ENCODE measurements around the gene SLC25A6.

SLC25A6 gene

DNA sequence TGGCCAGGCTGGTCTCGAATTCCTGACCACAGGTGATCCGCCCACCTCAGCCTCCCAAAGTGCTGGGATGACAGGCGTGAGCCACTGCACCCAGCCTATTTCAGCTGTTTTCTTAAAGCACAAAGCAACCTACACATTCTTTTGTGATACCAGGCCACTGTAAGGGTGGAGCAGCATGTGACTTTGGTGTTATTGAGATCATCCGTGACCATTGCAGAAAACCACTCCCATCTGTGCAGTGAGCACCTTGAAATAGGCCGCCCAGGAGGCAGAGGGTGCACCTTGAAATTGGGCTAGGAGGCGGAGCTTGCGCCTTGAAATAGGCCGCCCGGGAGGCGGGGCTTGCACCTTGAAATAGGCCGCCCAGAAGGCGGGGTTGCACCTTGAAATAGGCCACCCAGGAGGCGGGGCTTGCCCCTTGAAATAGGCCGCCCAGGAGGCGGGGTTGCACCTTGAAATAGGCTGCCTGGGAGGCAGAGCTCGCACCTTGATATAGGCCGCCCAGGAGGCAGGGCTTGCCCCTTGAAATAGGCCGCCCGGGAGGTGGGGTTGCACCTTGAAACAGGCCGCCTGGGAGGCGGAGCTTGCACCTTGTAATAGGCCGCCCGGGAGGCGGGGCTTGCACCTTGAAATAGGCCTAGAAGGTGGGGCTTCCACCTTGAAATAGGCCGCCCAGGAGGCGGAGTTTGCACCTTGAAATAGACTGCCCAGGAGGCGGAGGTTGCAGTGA is 9.0 kb upstream of the SLC25A6 start:
- intact Hi-C loops (cut with micrococcal nuclease), result no loop called here
- Mint-ChIP-seq H3K9me3 (no peaks in the 10 kb centered on the region), H3K4me3 (no peak overlapping the region), H3K27me3 (no peaks in the 10 kb centered on the region), H3K36me3 (ENCODE audit: low read depth) (peaks cover 47% of the 10 kb centered on the region), H3K27ac (no peak overlapping the region), H3K4me1 (ENCODE audit: low read depth) (peaks cover 4% of the 10 kb centered on the region)

DNA sequence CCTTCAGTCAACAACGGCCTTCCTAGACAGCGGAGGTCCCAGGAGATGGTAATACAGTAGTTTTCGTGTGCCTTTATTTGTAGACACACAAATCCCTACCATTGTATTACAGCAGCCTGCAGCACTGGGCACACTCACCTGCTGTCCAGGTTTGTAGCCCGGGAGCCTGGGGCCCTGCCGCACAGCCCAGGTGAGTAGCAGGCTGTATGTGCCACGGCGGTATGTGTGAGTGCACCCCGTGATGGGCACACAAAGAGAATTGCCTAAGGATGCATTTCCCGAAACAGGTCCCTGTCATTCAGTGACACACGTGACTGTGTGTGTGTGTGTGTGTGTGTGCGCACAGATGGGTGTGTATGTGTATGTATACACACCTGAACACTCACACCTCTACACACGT is 8.1 kb upstream of the SLC25A6 start:
- H3K9me3 Mint-ChIP-seq, result no peaks in the 10 kb centered on the region
- intact Hi-C loops (cut with micrococcal nuclease), result no loop called here
- H3K4me3 Mint-ChIP-seq, result no peak overlapping the region
- peaks cover 55% of the 10 kb centered on the region for H3K36me3 Mint-ChIP-seq (ENCODE audit: low read depth)
- H3K4me1 Mint-ChIP-seq (ENCODE audit: low read depth), result peaks cover 13% of the 10 kb centered on the region
- H3K27me3 Mint-ChIP-seq, result no peaks in the 10 kb centered on the region
- H3K27ac Mint-ChIP-seq, result no peak overlapping the region

DNA sequence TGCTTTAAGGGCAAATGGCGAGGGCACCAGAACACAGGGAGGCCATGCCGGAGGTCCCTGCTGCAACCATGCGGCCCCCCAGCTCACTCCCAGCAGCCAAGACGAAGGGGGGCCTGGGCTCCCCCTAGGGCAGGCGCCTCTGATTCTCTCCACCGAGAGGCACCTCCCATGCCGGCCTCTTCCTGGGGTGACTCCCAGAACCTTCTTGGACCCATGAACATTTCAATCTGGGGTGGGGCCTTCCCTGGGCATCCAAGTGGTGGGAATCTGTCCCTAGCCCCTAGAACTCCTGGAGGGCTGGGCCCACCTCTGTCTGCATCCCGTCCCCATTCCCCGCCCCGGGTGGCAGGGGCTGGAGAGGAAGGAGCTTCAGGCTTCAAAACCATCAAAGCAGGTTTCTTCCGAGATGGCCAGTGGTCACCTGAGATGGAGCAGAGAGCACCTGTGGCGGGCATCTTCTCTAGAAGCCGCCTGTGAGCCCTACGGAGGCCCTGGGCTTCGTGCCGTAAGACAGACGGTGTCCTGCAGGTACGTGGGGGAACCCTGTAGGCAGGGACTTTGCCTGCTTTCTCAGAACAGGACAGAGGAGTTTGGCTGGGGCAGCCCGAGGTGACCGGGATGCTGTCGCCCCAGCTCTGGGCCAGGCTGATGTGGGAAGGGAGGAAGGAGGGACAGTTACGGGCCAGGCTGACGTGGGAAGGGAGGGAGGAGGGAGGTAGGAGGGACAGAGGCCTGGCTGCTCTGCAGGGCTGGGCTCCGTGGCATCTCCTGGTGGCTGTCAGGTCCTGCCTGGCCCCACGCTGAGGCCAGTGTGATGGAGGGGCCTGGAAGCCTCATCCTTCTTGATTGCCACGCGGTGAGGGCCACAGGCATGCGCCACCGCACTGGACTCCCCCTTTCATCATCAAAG is 6.8 kb upstream of the SLC25A6 start:
- H3K27me3 Mint-ChIP-seq, result no peaks in the 10 kb centered on the region
- no peak overlapping the region for H3K27ac Mint-ChIP-seq
- peaks cover 68% of the 10 kb centered on the region for H3K36me3 Mint-ChIP-seq (ENCODE audit: low read depth)
- H3K4me1 Mint-ChIP-seq (ENCODE audit: low read depth), result peaks cover 24% of the 10 kb centered on the region
- intact Hi-C loops (cut with micrococcal nuclease), result no loop called here
- H3K9me3 Mint-ChIP-seq, result no peaks in the 10 kb centered on the region
- no peak overlapping the region for H3K4me3 Mint-ChIP-seq

DNA sequence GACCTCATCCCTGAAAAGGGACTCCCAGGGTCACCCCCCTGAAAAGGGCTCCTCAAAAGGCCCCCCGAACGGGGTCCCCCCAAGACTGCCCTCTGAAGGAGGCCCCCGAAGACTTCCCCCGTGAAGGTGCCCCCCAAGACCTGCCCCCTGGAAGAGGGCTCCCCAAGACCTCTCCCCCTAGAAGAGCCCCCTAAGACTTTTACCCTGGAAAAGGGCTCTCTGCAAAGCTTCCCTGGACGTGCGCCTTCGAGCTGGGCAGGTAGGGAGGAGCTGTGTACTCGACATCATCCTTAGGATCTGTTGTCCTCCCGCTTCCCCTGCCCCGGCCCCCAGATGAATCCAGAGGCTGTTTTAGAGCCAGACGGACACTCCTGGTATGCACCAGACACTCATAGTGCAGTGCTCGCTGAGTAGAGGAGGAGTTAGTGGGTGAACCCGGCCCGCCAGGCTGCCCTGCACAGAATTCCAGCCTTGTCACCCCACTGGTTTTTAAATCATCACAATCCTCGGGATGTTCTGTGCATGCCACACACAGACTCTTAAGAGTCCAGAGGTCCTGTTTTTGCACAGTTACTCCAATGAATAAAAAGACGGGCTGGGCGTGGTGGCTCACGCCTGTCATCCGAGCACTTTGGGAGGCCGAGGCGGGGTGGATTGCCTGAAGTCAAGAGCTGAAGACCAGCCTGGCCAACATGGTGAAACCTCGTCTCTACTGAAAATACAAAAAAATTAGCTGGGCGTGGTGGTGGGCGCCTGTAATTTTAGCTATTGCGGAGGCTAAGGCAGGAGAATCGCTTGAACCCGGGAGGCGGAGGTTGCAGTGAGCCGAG is 5.7 kb upstream of the SLC25A6 start:
- Mint-ChIP-seq H3K4me1 (ENCODE audit: low read depth) (peaks cover 33% of the 10 kb centered on the region), H3K9me3 (no peaks in the 10 kb centered on the region), H3K36me3 (ENCODE audit: low read depth) (peaks cover 78% of the 10 kb centered on the region), H3K27ac (no peak overlapping the region), H3K4me3 (no peak overlapping the region), H3K27me3 (no peaks in the 10 kb centered on the region)
- intact Hi-C loops (cut with micrococcal nuclease), result no loop called here

DNA sequence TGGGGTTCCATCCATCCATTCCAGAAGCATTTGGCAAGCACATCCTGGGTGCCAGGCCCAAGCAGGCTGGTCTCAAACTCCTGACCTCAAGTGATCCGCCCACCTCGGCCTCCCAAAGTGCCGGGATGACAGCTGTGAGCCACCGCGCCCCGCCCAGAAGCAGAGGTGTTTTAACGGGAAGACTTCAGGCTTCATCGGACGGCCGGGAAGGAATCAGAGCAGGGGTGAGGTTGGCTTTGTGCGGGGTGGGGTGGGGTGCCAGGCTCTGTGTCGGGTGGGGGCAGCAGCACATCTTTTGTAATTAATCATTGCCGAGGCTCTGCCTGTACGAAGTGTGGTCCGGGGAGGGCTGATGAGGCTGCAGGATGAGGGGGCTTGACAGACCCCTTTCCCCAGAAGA is 5.1 kb upstream of the SLC25A6 start:
- Mint-ChIP-seq H3K36me3 (ENCODE audit: low read depth) (peaks cover 76% of the 10 kb centered on the region), H3K27ac (no peak overlapping the region), H3K4me3 (no peak overlapping the region), H3K9me3 (no peaks in the 10 kb centered on the region), H3K27me3 (no peaks in the 10 kb centered on the region), H3K4me1 (ENCODE audit: low read depth) (peaks cover 33% of the 10 kb centered on the region)
- intact Hi-C loops (cut with micrococcal nuclease), result no loop called here

DNA sequence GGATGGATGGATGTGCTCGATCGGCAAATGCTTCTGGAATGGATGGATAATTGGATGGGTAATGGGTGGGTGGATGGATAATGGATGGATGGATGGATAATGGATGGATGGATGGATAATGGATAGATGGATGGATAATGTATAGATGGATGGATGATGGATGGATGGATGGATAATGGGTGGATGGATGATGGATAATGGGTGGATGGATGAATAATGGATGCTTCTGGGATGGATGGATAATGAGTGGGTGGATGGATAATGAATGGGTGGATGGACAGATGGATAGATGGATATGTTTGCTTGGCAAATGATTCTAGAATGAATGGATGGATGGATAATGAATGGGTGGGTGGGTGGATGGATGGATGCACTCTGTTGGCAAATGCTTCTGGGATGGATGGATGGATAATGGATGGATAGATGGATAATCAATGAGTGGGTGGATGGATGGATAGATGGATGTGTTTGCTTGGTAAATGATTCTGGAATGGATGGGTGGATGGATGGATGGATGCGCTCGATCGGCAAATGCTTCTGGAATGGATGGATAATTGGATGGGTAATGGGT is 3.8 kb upstream of the SLC25A6 start:
- Mint-ChIP-seq H3K36me3 (ENCODE audit: low read depth) (peaks cover 81% of the 10 kb centered on the region), H3K27ac (no peak overlapping the region)
- intact Hi-C loops (cut with micrococcal nuclease), result no loop called here

DNA sequence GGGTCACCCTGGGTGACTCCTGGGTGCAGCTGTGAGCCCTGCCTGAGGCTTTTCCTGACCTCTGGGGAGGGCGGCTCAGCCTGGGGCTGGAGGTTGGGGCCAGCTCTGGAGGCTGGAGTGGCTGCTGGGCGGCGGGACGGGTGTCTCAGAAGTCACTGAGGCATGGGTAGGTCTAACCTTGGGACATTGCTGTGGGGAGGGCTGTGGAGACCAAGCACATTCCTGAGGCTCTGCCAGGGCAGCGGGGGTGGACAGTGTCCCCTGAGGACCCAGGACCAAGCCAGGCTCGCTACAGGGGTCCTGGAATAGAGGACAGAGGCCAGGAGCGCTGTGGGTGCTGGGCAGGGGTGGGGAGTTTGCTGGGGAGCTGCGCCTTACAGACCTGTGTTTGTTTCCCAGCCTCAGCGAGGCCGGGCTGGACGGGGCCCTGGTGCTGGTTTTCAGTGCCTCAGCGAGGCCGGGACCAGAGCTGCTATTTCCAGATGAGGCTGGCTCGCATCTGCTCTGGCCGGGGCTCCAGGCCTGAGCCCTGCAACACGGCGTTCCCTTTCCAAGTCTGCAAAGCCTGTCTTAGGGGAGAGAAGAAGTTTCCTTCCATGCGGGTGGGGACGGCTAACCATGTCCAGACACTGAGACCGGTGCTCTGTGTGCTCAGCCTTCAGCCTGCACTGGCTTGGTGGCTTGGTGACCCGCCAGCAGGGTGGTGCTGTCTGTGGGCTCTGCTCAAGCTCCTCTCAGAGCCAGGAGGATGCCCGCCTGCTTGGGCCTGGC is 3.0 kb upstream of the SLC25A6 start:
- Mint-ChIP-seq H3K27me3 (no peaks in the 10 kb centered on the region), H3K4me1 (ENCODE audit: low read depth) (peaks cover 41% of the 10 kb centered on the region), H3K9me3 (no peaks in the 10 kb centered on the region), H3K4me3 (peak overlapping the region; percentile 15), H3K36me3 (ENCODE audit: low read depth) (peaks cover 89% of the 10 kb centered on the region), H3K27ac (peak overlapping the region; percentile 99)
- intact Hi-C loops (cut with micrococcal nuclease), result loop anchor here (5.0 kb wide), 2 partner anchors 63 to 148 kb away; no protein-coding TSS in a partner anchor

More for the DNA sequence above, 3.8 kb upstream of the SLC25A6 start:
- Mint-ChIP-seq H3K9me3 (no peaks in the 10 kb centered on the region), H3K4me3 (no peak overlapping the region), H3K4me1 (ENCODE audit: low read depth) (peaks cover 33% of the 10 kb centered on the region), H3K27me3 (no peaks in the 10 kb centered on the region)

DNA sequence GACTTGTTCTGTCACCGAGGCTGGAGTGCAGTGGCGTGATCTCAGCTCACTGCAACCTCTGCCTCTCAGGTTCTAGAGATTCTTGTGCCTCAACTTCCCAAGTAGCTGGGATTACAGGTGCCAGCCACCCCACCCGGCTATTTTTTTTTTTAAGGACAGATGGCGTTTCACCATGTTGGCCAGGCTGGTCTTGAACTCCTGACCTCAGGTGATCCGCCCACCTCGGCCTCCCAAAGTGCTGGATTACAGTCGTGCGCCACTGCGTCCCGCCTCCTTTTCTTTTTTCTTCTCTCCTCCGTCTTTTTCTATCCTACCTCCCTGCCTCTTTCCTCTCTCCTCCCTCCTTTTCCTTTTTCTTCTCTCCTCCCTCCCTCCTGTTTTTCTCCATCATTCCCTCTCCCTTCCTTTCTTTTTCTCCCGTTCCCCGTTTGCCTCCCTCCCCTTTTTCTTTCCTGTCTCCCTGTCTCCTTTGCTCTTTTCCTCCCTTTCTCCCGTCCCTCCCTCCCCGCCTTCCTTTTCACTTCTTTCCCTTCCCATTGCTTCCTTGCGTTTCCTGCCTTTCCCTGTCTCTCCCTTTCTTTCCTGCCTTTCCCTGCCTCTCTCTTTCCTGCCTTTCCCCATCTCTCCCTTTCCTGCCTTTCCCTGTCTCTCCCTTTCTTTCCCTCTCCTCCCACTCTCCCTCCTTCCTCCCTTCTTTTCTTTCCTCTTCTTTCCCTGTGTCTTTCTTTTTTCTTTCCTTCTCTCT is 2.1 kb upstream of the SLC25A6 start:
- intact Hi-C loops (cut with micrococcal nuclease), result loop anchor here (5.0 kb wide), 2 partner anchors 62 to 147 kb away; no protein-coding TSS in a partner anchor
- Mint-ChIP-seq H3K36me3 (ENCODE audit: low read depth) (peaks cover 92% of the 10 kb centered on the region), H3K4me3 (peak overlapping the region; percentile 97), H3K4me1 (ENCODE audit: low read depth) (peaks cover 50% of the 10 kb centered on the region), H3K27me3 (no peaks in the 10 kb centered on the region), H3K27ac (peak overlapping the region; percentile 99), H3K9me3 (no peaks in the 10 kb centered on the region)

DNA sequence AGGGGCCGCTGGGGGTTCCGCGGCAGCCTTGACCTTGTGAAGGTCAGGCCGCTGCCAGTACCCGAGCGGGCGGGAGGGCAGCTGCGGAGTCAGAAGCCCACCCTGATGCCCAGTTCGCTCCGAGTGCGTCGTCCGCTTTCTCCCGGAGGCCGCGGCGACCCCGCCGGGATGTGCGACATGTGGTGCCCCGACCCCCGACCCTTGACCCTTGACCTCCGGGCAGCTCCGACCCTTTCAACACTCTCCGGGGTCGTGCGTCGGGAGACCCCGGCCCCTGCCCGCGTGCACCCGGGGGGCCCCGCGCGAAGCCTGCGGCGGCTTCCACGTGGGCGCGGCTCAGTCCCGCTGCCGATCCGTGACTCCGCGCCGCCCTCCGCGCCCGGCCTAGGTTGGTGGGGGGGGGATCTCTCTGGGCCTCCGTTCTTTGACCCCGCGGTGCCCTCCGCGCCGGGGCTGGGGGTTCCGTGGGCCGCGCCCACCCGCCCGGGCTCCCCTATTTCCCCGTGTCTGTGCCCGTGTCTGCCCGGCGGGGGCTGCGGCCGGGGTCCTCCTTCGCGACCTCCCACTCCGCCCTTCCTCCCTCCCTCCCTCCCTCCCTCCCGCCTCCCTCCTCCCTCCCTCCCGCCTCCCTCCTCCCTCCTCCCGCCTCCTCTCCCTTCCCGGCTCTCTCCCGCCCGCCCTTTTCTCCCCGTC is 609 bp upstream of the SLC25A6 start:
- H3K4me3 Mint-ChIP-seq, result peak overlapping the region; percentile 97
- intact Hi-C loops (cut with micrococcal nuclease), result loop anchor here (1.0 to 5.0 kb wide), 3 partner anchors 60 to 145 kb away; no protein-coding TSS in a partner anchor
- H3K9me3 Mint-ChIP-seq, result no peaks in the 10 kb centered on the region
- peak overlapping the region; percentile 99 for H3K27ac Mint-ChIP-seq
- peaks cover 92% of the 10 kb centered on the region for H3K36me3 Mint-ChIP-seq (ENCODE audit: low read depth)
- peaks cover 65% of the 10 kb centered on the region for H3K4me1 Mint-ChIP-seq (ENCODE audit: low read depth)
- H3K27me3 Mint-ChIP-seq, result no peaks in the 10 kb centered on the region

DNA sequence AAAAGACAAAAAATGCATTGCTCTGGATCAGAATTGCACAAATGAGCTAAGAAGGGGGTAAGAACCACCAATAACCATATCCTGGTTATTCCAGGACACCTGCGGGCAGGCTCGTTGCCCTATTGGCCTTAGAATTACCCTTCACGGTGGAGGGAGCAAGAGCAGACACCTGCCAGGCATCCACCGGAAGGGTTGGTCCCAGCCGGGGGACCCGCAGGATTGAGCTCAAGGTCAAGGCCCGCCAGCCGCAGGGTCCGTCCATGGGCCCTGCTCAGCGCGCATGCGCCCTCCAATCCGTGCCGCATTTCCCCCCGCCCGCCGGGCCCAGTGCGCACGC is 575 bp downstream of the SLC25A6 start:
- peaks cover 77% of the 10 kb centered on the region for H3K4me1 Mint-ChIP-seq (ENCODE audit: low read depth)
- intact Hi-C loops (cut with micrococcal nuclease), result loop anchor here (5.0 kb wide), 2 partner anchors 59 to 144 kb away; no protein-coding TSS in a partner anchor
- no peaks in the 10 kb centered on the region for H3K9me3 Mint-ChIP-seq
- no peaks in the 10 kb centered on the region for H3K27me3 Mint-ChIP-seq
- H3K27ac Mint-ChIP-seq, result peak overlapping the region; percentile 99
- H3K4me3 Mint-ChIP-seq, result peak overlapping the region; percentile 97
- H3K36me3 Mint-ChIP-seq (ENCODE audit: low read depth), result peaks cover 92% of the 10 kb centered on the region

DNA sequence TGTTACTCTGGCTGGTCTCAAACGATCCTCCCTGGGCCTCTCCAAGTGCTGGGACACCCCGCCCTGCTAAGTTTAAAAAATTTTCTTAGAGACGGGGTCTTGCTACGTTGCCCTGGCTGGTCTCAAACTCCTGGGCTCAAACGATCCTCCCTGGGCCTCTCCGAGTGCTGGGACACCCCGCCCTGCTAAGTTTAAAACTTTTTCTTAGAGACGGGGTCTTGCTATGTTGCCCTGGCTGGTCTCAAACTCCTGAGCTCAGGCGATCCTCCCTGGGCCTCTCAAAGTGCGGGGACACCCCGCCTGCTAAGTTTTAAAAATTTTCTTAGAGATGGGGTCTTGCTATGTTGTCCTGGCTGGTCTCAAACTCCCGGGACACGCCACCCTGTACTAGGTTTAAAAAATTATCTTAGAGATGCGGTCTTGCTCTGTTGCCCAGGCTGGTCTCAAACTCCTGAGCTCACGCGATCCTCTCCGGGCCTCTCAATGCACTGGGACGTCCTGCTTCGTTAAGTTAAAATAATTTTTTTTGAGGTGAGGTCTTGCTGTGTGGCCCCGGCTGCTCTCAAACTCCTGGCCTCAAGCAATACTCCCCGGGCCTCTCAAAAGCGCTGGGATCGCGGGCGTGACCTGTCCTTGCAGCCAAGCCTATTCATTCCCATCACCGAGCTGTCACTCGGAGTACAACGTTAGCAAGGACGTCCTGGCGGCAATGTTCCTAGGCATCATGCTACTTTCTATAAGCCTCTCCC is 1.1 kb downstream of the SLC25A6 start:
- H3K4me3 Mint-ChIP-seq, result peak overlapping the region; percentile 97
- peaks cover 92% of the 10 kb centered on the region for H3K36me3 Mint-ChIP-seq (ENCODE audit: low read depth)
- peaks cover 72% of the 10 kb centered on the region for H3K4me1 Mint-ChIP-seq (ENCODE audit: low read depth)

More for the DNA sequence above, 1.1 kb downstream of the SLC25A6 start:
- H3K27me3 Mint-ChIP-seq, result no peaks in the 10 kb centered on the region
- H3K27ac Mint-ChIP-seq, result peak overlapping the region; percentile 99
- intact Hi-C loops (cut with micrococcal nuclease), result loop anchor here (5.0 kb wide), 2 partner anchors 58 to 143 kb away; no protein-coding TSS in a partner anchor
- no peaks in the 10 kb centered on the region for H3K9me3 Mint-ChIP-seq

Measured in dendritic cell treated with granulocyte-macrophage colony-stimulating factor and Interleukin-4, amounts not matched to agents 40 ng/mL and 50 ng/mL, for 4 days (primary cell).